Mucosa of descending colon (tissue), 3 donors: ENCODE measurements around the gene RASGEF1C. TPM values are rescaled to one million over a fixed set of nuclear protein-coding genes. Genes with fewer than 3 reads are reported as not detected.
A peak's percentile ranks its signal among the peaks of the same experiment; 100 is the strongest.

ENCODE experiments used
- ATAC-seq: fragments of 200-7000 bp; cut with Tn5 transposase; one replicate; pipeline ENCODE4 v1.9.1; 2020; ENCODE audit warnings: mild to moderate bottlenecking, moderate library complexity
- DNase-seq, 3 donors: peaks; one replicate each; pipeline ENCODE4 v3.0.0-alpha.2; 2020
- H3K36me3 ChIP-seq: fragments of 200-600 bp; one replicate; pipeline ENCODE4 v1.8.0; 2021; ENCODE audit warnings: low read depth, mild to moderate bottlenecking
- H3K4me1 ChIP-seq: fragments of 200-600 bp; one replicate; pipeline ENCODE4 v1.8.0; 2021; ENCODE audit warnings: low read depth, mild to moderate bottlenecking
- H3K4me3 ChIP-seq: fragments of 200-600 bp; one replicate; pipeline ENCODE4 v1.8.0; 2021; ENCODE audit warnings: mild to moderate bottlenecking
- H3K9me3 ChIP-seq: fragments of 200-600 bp; one replicate; pipeline ENCODE4 v1.8.0; 2021; ENCODE audit warnings: mild to moderate bottlenecking
- intact Hi-C, 2 donors: fragments of 100-400 bp; cut with DNase I in 1 of 2; cut with micrococcal nuclease in 1 of 2; formaldehyde crosslinking; loops; one replicate each; pipeline versions ENCODE4 v1.11.0 to v1.11.1; 2022; cut with DNase I, micrococcal nuclease
- total RNA-seq, 3 donors: library from RNA; stranded (reverse); fragmentation: NEBNext Ultra II Directional in 2 of 3; extraction: Animal tissue kit (Norgen Biotek cat#: 25700) in 2 of 3; gene quantifications; one replicate each; pipeline versions ENCODE4 v1.2.1 to v1.2.4, GENCODE V29; 2021 to 2023
- TF ChIP-seq, protein P1 (sequence below): fragments of 200-600 bp; IDR thresholded peaks from one replicate; pipeline ENCODE4 v1.8.0; 2022; ENCODE audit warnings: antibody characterized with exemption, mild to moderate bottlenecking
- donor health status: DM: no; HTN: no; CAD: no; lungs with moderate emphysema.
- donor health status: DM: no; HTN: no; CAD: no.
- donor health status: DM: no; HTN: yes; CAD: no.

RASGEF1C gene
- total RNA-seq, 3 donors from 2014 or later: 0.17 to 1.9 (median 0.65) TPM

DNA sequence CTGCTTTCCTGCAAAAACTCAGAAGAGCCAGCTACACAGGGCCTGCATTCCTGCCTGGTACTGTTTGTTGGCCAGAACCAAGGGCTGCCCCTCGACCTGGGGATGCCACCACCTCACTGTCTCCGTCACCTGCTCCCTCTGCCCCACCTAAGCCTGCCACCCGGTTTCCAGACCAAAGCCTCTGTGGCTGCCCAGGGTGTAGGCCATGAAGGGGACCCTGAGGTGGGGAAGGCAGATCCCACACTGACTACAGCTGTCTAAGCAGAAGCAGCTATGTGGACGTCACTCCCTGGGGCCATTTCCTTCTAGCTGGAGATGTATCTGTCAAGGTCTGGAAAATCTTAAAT, 35.8 kb downstream of the RASGEF1C start:
- DNase-seq (no peak), ATAC-seq (no peak)
- intact Hi-C loops: no loop called here
- TF ChIP-seq, protein P1, sequence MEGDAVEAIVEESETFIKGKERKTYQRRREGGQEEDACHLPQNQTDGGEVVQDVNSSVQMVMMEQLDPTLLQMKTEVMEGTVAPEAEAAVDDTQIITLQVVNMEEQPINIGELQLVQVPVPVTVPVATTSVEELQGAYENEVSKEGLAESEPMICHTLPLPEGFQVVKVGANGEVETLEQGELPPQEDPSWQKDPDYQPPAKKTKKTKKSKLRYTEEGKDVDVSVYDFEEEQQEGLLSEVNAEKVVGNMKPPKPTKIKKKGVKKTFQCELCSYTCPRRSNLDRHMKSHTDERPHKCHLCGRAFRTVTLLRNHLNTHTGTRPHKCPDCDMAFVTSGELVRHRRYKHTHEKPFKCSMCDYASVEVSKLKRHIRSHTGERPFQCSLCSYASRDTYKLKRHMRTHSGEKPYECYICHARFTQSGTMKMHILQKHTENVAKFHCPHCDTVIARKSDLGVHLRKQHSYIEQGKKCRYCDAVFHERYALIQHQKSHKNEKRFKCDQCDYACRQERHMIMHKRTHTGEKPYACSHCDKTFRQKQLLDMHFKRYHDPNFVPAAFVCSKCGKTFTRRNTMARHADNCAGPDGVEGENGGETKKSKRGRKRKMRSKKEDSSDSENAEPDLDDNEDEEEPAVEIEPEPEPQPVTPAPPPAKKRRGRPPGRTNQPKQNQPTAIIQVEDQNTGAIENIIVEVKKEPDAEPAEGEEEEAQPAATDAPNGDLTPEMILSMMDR: no peak
- H3K9me3 ChIP-seq: no peaks in the 10 kb centered on the region
- H3K4me1 ChIP-seq: no peaks in the 10 kb centered on the region
- no peaks in the 10 kb centered on the region for H3K36me3 ChIP-seq
- no peak overlapping the region for H3K4me3 ChIP-seq

DNA sequence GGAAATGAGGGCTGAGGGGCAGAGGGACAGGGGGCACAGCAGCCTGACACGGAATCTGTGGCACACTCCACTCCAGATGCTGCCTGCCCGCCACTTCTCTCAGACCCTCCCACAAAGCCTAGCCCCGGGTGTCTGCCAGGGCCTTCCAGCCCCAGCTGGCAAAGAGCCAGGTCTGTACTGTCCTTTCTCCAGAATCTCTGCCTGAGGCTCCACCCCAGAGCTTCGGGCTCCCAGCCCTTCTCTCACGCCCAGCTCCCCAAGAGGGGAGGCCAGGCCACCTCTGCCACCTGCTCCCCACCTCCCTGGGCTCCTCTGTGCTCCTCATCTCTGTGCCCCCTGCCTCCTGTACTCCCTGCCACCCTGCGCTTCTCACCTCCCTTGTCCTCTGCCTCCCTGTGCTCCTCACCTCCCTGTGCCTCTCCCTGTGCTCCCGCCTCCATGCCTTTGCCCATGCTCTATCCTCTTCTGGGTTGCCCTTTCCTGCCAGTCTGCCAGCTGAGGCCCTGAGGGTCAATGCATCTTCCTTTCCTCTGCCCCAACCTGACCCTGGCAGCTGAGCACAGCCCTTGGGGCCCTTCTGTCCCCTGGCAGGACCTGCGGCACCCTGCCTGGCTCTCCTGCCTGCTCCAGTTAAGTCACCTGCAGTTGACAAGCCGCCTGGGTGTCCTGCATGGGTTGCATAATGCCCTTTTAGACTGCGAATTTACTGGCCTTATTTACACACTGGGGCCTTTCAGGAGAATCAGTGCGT, 36.4 kb downstream of the RASGEF1C start:
- H3K4me1 ChIP-seq: no peaks in the 10 kb centered on the region
- intact Hi-C loops: no loop called here
- no peaks in the 10 kb centered on the region for H3K9me3 ChIP-seq
- H3K4me3 ChIP-seq: no peak overlapping the region
- DNase-seq (peak in 1 of 3 donors; percentile 8), ATAC-seq (no peak)
- TF ChIP-seq, protein P1: no peak
- H3K36me3 ChIP-seq: no peaks in the 10 kb centered on the region

DNA sequence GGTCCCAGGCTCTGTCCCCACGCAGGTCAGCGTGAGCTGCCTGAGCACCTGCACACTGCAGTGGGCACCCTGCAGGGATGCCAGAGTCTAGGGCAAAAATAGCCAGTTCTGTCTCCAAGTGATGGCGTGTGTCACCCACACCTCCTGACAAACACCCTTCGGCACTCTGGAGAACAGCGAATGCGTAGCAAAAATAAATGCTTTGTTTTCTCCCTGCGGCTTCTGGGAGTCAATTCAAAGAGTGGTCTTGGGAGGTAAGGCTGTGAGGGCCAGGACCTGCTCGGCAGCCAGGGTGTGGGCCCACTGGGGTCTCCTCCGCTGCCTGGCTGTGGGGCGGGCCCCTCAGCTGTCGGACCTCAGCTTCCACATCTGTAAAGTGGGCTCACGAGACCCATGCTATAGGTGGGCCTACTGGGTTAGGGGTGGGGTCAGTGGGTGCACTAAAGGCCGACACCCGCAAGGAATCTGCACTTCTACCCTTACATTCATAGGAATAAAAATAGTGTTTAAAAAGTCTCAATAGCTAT, 37.4 kb downstream of the RASGEF1C start:
- ATAC-seq (no peak), DNase-seq (no peak)
- Histone ChIP-seq H3K4me3 (no peak overlapping the region), H3K4me1 (no peaks in the 10 kb centered on the region), H3K9me3 (no peaks in the 10 kb centered on the region), H3K36me3 (no peaks in the 10 kb centered on the region)
- intact Hi-C loops: no loop called here
- TF ChIP-seq, protein P1: no peak

DNA sequence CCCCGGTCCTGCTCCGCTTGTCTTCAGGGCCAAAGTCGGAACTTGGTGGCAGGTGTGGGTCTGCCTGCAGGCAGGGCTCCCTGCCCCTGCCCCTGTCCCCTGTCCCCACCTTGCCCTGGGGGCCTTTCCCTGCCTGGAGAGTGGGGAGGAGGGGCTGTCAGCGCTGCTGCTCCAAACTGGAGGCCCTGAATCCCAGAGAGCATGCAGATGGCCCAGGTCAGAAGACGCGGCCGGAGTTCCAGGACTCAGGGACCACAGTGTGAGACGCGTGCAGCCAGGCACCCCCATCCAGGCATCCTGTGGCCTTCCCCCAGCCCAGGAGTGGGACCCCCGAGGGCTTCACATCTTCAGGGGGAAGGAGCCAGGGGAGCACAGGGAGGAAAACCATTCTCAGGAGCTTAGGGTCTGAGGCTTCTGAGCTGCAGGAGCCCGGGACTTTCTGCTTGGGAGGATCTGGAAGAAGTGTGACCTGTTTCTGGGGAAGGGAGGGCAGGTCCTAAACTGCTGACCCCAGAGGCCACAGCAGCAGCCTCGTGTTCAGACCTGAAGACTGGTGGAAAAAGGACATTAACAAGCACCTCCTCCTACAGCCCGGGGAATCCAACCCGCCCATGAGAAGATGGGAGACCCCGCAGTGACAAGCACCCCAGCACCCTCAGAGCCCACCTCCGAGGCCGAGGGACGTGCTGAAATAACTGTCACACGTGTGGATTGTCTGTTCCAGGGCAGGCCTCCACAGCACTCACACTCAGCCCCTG, 38.0 kb downstream of the RASGEF1C start:
- Histone ChIP-seq H3K4me1 (no peaks in the 10 kb centered on the region), H3K36me3 (no peaks in the 10 kb centered on the region), H3K9me3 (no peaks in the 10 kb centered on the region), H3K4me3 (no peak overlapping the region)
- no peak for DNase-seq
- intact Hi-C loops: no loop called here
- no peak for ATAC-seq
- TF ChIP-seq, protein P1: no peak

DNA sequence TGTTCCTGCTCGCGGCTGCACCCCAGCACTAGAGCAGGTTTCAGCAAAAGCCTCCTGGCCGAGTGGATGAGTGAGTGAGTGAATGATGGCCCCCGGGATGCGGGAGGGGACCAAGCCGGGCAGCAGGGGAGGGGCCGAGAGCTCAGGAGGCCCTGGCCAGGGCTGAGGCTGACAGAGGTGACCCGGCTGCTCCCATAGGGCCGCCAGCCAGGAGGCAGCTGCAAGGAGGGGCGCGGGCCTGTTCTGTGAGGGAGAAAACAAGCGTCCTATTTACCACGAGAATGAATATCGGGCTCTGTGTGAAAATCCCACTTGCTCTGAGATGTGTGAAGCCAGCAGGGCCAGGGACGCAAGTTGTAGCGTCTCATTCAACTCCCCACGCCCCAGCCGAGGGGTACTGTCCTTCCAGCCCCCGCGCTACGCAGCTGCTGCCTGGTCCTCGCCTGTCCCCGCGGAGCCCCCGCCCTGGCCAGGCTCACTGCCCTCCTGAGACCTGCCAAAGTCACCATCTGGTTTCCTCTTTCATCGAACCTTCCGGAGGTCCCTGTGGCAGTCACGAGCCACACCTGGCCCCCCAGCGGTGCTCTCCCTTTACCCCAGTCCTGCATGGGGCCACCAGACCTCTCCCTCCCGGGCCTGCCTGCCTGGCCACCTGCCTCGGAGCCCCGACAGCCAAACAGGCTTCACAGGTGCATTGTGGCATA, 38.8 kb downstream of the RASGEF1C start:
- DNase-seq (no peak), ATAC-seq (no peak)
- no peaks in the 10 kb centered on the region for H3K4me1 ChIP-seq
- intact Hi-C loops: no loop called here
- H3K36me3 ChIP-seq: no peaks in the 10 kb centered on the region
- no peak overlapping the region for H3K4me3 ChIP-seq
- TF ChIP-seq, protein P1: no peak
- no peaks in the 10 kb centered on the region for H3K9me3 ChIP-seq
